Thymus (tissue), 11 donors: ENCODE data around the gene CDK2. TPM values are rescaled to one million over a fixed set of nuclear protein-coding genes. Genes with fewer than 3 reads are reported as not detected.

ENCODE experiments used
- DNase-seq, 9 donors: peaks; one replicate each; pipeline ENCODE4 v3.0.0-alpha.2; 2013; ENCODE audit warnings: low spot score in 9 of 9, low read depth in 6 of 9, missing footprints in 1 of 9
- H3K27ac ChIP-seq, 2 donors: one replicate each; pipeline ENCODE4 v1.5.1; 2013; ENCODE audit warnings: control low read depth in 1 of 2, low read depth in 1 of 2, low read length in 1 of 2, mild to moderate bottlenecking in 1 of 2, moderate library complexity in 1 of 2
- H3K27me3 ChIP-seq, 2 donors: one replicate each; pipeline ENCODE4 v1.5.1; 2013; ENCODE audit warnings: low read length in 1 of 2; ENCODE audit not compliant: control insufficient read depth in 2 of 2, insufficient read depth in 1 of 2
- H3K36me3 ChIP-seq, 2 donors: one replicate each; pipeline ENCODE4 v1.5.1; 2013; ENCODE audit warnings: low read length in 1 of 2, mild to moderate bottlenecking in 1 of 2, moderate library complexity in 1 of 2; ENCODE audit not compliant: control insufficient read depth in 2 of 2, insufficient read depth in 2 of 2
- H3K4me1 ChIP-seq, 2 donors: one replicate each; pipeline ENCODE4 v1.5.1; 2013; ENCODE audit warnings: low read length in 2 of 2; ENCODE audit not compliant: control insufficient read depth in 2 of 2, insufficient read depth in 2 of 2
- H3K4me3 ChIP-seq, 2 donors: one replicate each; pipeline ENCODE4 v1.5.1; 2013; ENCODE audit warnings: low read length in 2 of 2, control low read depth in 1 of 2, mild to moderate bottlenecking in 1 of 2
- H3K9me3 ChIP-seq, 2 donors: one replicate each; pipeline ENCODE4 v1.5.1; 2013; ENCODE audit warnings: low read length in 1 of 2, mild to moderate bottlenecking in 1 of 2; ENCODE audit not compliant: control insufficient read depth in 2 of 2, insufficient read depth in 1 of 2
- WGBS: extraction: QIAGEN DNeasy Blood & Tissue Kit; methylation state at CpG from one replicate; pipeline ENCODE4 v1.1.7; 2013; 5-methylcytosine and 5-hydroxymethylcytosine counted together
- polyA plus RNA-seq: library from polyadenylated mRNA; stranded (reverse); fragments of 200-250 nt; gene quantifications from one replicate; pipeline ENCODE4 v1.2.3, GENCODE V29; 2013
- total RNA-seq: library from RNA; stranded (reverse); fragments of 120-200 nt; gene quantifications from one replicate; pipeline ENCODE4 v1.2.4, GENCODE V29; 2013
- donor health status: healthy.

Gene CDK2
- total and polyA plus RNA-seq, 2 donors: 22.3 to 67.2 TPM

DNA sequence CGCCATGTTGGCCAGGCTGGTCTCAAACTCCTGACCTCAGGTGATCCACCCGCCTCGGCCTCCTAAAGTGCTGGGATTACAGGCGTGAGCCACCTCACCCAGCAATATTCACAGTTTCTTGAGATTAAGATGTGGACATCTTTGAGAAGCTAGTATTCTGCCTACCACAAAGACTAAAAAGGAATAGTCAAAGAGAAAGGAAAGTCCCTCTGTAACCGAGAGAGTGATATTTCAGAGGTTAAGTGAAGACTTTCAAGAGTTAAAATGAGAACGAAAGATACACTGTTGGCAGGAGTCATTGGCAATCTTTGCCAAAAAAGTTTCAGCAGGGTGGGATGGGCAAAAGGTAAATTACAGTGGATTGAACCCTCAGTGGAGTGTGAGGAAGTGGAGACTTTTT, 20.1 kb upstream of the CDK2 start:
- WGBS: 95% methylated on average over 6 of the region's 6 CpGs
- H3K4me3 ChIP-seq: no peak overlapping the region
- H3K9me3 ChIP-seq: no peaks in the 10 kb centered on the region
- no peaks in the 10 kb centered on the region for H3K27me3 ChIP-seq
- H3K27ac ChIP-seq: no peak overlapping the region
- H3K36me3 ChIP-seq: peaks cover 68 to 95% of the 10 kb centered on the region in 2 donors
- no peaks in the 10 kb centered on the region for H3K4me1 ChIP-seq
- no peak for DNase-seq

DNA sequence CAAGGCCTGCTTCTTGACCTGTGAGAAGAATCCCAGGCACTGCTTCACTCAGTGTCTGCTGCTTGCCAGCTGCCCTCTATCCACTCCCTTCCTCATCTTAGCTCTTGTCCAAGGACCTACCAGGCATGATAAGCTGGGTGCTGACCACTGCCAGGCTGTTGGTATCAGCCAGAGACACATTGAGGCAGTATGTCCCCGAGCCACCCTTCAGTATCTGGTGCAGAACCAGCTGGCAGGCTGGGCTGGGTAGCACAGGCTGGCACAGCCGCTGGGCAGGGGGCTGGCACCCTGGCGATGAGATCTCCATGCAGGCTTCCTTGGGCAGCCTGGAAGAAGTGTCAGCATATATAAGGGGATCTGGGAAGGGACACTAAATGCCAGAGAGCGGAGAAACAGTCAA, 11.3 kb upstream of the CDK2 start:
- Histone ChIP-seq H3K27ac (peak overlapping the region in 1 of 2 donors; percentile 36), H3K4me3 (no peak overlapping the region), H3K9me3 (peaks cover 0 to 3% of the 10 kb centered on the region in 2 donors), H3K4me1 (peaks cover 0 to 19% of the 10 kb centered on the region in 2 donors), H3K27me3 (no peaks in the 10 kb centered on the region), H3K36me3 (peaks cover 44 to 59% of the 10 kb centered on the region in 2 donors)
- WGBS: 97% methylated on average over 4 of the region's 4 CpGs
- DNase-seq: no peak

DNA sequence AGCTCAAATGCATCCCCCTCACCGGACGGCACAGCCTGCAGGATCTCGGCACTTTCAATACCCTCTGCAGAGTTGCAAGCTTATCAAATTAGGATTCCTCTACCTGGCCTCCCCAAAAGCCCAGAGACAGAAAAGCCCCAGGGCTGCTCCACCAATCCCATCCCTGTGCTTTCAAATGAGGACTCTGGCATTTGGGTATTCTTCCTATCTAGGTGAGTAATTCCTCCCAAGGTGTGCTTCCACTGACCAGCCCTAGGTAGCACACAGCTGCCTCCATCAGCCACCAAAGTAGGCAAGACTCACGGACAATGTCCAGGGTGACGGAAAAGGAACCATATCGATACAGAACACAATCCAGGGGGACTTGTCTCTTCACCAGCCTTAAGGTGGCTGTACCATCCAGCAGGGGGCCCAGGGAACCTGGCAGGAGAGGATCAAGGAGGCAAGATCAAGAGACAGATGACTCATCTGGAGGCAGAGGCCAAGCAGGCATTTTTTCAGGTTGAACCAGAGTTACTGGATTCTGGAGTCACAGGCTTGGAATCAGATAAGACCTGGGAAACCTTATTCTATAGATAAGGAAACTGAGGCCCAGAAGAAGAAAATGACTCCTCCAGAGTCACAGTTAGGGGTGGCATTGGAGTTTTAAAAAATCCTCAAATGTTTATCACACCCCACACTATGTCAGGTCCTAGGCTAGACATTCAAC, 10.7 kb upstream of the CDK2 start:
- DNase-seq: peak in 1 of 9 donors; percentile 70
- Histone ChIP-seq H3K4me1 (peaks cover 0 to 19% of the 10 kb centered on the region in 2 donors), H3K36me3 (peaks cover 43 to 53% of the 10 kb centered on the region in 2 donors), H3K27me3 (no peaks in the 10 kb centered on the region), H3K4me3 (no peak overlapping the region), H3K9me3 (peaks cover 0 to 3% of the 10 kb centered on the region in 2 donors), H3K27ac (no peak overlapping the region)
- WGBS: 97% methylated on average over 6 of the region's 6 CpGs

DNA sequence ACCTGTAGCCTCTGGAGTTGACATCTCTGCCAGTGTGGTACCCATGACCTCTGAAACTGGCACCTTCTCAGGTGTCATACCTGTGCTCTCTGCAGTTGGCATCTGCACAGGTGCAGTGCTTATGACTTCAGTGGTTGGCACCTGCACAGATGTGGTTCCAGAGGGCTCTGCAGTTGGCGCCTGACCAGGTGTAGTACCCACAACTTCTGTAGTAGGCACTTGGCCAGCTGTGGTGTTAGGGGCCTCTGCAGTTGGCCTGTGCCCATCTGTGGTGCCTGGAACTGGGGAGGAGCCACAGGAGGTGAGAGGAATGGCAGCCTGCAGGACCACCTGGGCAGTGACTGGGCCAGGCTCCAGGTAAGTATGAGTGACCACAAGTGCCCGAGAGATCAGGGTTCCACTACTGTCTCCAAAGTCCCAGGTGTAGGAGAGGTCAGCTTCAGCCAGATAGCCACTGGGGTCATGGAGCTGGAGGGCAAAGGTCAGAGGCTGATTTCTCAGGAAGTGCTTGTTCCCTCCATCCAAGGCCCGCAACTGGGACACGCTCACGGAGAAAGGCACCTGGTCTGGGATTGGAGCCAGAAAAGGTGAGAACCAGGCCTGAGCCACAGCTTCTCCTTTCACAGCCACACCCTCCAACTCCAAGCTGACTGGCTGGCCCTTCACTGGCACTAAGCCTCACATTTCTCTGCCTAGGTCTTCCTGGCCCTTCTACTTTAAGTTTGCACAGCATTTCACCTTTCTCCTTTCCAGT, 9.3 kb upstream of the CDK2 start:
- H3K4me3 ChIP-seq: no peak overlapping the region
- WGBS: 90% methylated on average over 5 of the region's 5 CpGs
- H3K36me3 ChIP-seq: peaks cover 30 to 40% of the 10 kb centered on the region in 2 donors
- no peaks in the 10 kb centered on the region for H3K27me3 ChIP-seq
- H3K4me1 ChIP-seq: peaks cover 0 to 19% of the 10 kb centered on the region in 2 donors
- peak overlapping the region in 1 of 2 donors; percentile 26 for H3K27ac ChIP-seq
- H3K9me3 ChIP-seq: peaks cover 0 to 3% of the 10 kb centered on the region in 2 donors
- no peak for DNase-seq

DNA sequence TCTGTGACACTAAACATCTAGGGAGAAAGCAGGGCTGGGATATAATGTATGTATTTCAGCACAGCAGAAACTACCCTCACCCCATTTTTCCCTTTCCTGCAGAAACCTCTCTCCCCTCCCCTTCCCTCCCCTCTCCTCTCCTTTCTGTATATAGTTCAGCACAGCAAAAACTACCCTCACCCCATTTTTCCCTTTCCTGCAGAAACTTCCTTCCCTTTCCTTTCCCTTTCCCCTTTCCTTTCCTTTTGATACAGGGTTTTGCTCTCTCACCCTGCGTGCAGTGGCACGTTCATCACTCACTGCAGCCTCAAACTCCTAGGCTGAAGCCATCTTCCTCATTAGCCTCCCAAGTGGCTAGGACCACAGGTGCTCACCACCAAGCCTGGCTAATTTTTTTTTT, 2.9 kb upstream of the CDK2 start:
- 85% methylated on average over 2 of the region's 2 CpGs for WGBS
- Histone ChIP-seq H3K27ac (no peak overlapping the region), H3K4me3 (no peak overlapping the region), H3K36me3 (peaks cover 0 to 8% of the 10 kb centered on the region in 2 donors), H3K4me1 (peaks cover 18 to 25% of the 10 kb centered on the region in 2 donors), H3K9me3 (no peaks in the 10 kb centered on the region), H3K27me3 (no peaks in the 10 kb centered on the region)
- DNase-seq: no peak

DNA sequence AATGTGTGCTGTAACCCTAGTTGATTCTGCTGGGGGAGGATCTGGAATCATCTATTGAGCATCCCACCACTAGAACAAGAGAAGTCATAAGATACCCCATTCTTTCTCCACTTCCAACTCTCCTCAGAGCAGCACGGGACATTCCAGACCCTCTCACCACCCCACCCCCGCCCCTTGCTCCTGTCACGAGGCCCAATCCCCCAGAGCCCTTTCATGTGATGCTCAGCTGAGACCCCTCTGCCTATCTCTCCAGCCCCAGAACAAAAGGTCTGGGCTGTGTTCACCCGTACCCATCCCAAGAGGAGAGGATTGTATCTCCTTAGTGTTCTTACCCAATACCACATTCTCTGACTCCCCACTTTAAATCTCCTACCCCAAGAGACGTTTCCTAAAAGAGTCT, 1.4 kb upstream of the CDK2 start:
- H3K9me3 ChIP-seq: no peaks in the 10 kb centered on the region
- H3K27ac ChIP-seq: no peak overlapping the region
- peaks cover 0 to 19% of the 10 kb centered on the region in 2 donors for H3K36me3 ChIP-seq
- no peak overlapping the region for H3K4me3 ChIP-seq
- H3K27me3 ChIP-seq: no peaks in the 10 kb centered on the region
- peaks cover 18 to 25% of the 10 kb centered on the region in 2 donors for H3K4me1 ChIP-seq
- WGBS: 99% methylated on average over 5 of the region's 5 CpGs
- no peak for DNase-seq

DNA sequence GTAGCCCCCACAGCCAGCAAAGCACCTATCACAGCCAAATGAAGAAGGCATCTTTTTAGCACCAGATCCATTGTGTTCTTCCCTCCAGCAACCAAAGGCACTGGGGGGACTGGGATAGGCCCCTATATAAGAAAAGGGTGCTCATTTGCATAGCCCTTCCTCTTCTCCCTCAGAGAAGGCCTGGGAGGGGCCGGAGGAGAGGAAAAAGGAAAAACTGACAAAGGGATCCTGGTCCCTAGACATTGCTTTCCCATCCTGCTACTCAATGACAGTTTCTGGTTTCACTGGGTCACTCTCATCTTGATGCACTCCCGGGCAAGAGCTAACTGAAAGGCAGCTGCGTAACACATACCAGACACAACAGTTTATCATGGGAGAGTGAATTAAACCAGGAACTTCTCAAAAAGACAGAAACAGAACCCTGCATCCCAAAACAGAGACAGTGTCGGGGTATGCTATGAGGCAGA, 656 bp upstream of the CDK2 start, which contains the start of gene PMEL:
PMEL (minus strand) TSS at position 102 of the 467 bp plus-strand sequence; CDS start at position 71, 31 bp downstream.
- Histone ChIP-seq H3K9me3 (no peaks in the 10 kb centered on the region), H3K4me1 (peaks cover 18 to 25% of the 10 kb centered on the region in 2 donors), H3K36me3 (peaks cover 4 to 24% of the 10 kb centered on the region in 2 donors), H3K27me3 (no peaks in the 10 kb centered on the region), H3K27ac (peak within 1 kb of the TSS; percentile 45 to 59), H3K4me3 (peak within 1 kb of the TSS; percentile 71 to 84)
- DNase-seq: no peak
- WGBS: 42% methylated on average over 4 of the region's 4 CpGs

DNA sequence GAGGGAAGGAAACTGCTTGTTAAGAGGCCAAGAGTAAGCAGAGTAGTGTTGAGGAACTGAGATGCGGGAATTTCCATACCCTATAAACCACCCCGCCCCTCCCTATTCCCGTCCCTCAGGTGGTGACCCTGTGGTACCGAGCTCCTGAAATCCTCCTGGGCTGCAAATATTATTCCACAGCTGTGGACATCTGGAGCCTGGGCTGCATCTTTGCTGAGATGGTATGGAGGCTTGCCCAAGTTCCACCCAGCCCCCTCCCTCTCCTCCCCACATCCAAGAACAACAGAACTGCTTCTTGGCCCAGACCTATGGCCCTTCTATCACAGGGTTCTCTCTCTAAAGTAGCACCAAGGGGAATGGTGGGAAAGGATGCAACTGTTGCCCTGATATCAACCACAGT, 2.7 kb downstream of the CDK2 start:
- 95% methylated on average over 4 of the region's 4 CpGs for WGBS
- Histone ChIP-seq H3K4me1 (peaks cover 20 to 37% of the 10 kb centered on the region in 2 donors), H3K9me3 (no peaks in the 10 kb centered on the region), H3K27ac (no peak overlapping the region), H3K36me3 (peaks cover 9 to 35% of the 10 kb centered on the region in 2 donors), H3K4me3 (no peak overlapping the region), H3K27me3 (no peaks in the 10 kb centered on the region)
- no peak for DNase-seq

DNA sequence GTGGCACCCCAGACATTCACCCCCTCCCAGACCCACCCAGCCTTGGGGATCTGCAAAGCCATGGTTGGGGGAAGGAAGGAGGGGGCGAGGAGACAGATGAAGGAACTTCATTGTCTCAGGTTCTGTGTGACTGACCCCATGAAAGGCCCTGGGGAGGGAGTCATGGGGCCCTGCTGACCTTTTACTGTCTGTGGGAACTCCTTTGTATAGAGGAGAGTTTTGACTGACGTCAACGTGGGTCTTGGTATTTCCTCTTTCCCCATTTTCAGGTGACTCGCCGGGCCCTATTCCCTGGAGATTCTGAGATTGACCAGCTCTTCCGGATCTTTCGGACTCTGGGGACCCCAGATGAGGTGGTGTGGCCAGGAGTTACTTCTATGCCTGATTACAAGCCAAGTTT, 4.1 kb downstream of the CDK2 start:
- 98% methylated on average over 7 of the region's 7 CpGs for WGBS
- no peak overlapping the region for H3K27ac ChIP-seq
- H3K36me3 ChIP-seq: peaks cover 9 to 35% of the 10 kb centered on the region in 2 donors

More for the DNA sequence above, 4.1 kb downstream of the CDK2 start:
- Histone ChIP-seq H3K4me3 (no peak overlapping the region), H3K9me3 (no peaks in the 10 kb centered on the region), H3K4me1 (peaks cover 30 to 43% of the 10 kb centered on the region in 2 donors), H3K27me3 (no peaks in the 10 kb centered on the region)
- no peak for DNase-seq
